ENCODE results near the gene DGKA. TPM values are rescaled to one million over a fixed set of nuclear protein-coding genes. Genes with fewer than 3 reads are reported as not detected.

Gene DGKA
- total RNA-seq, 4 donors from 2014 or later, result 24.0 to 183 (median 55.1) TPM

- peak; percentile 91 to 92 for DNase-seq
- no peaks in the 10 kb centered on the region for H3K27me3 ChIP-seq
- no peaks in the 10 kb centered on the region for H3K9me3 ChIP-seq
- peaks cover 3 to 9% of the 10 kb centered on the region in 2 donors for H3K4me1 ChIP-seq
- H3K27ac ChIP-seq, result peak overlapping the region; percentile 91 to 95
- H3K4me3 ChIP-seq, result peak overlapping the region; percentile 62 to 80
- no peaks in the 10 kb centered on the region for H3K36me3 ChIP-seq
- TF ChIP-seq, protein P1, sequence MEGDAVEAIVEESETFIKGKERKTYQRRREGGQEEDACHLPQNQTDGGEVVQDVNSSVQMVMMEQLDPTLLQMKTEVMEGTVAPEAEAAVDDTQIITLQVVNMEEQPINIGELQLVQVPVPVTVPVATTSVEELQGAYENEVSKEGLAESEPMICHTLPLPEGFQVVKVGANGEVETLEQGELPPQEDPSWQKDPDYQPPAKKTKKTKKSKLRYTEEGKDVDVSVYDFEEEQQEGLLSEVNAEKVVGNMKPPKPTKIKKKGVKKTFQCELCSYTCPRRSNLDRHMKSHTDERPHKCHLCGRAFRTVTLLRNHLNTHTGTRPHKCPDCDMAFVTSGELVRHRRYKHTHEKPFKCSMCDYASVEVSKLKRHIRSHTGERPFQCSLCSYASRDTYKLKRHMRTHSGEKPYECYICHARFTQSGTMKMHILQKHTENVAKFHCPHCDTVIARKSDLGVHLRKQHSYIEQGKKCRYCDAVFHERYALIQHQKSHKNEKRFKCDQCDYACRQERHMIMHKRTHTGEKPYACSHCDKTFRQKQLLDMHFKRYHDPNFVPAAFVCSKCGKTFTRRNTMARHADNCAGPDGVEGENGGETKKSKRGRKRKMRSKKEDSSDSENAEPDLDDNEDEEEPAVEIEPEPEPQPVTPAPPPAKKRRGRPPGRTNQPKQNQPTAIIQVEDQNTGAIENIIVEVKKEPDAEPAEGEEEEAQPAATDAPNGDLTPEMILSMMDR (IDR thresholded peaks at IDR 0.05), result peak; percentile 60 to 91 (median 76)
- peak; percentile 59 to 64 for TF ChIP-seq POLR2A (IDR thresholded peaks at IDR 0.05)
- intact Hi-C loops (cut with DNase I; ENCODE audit: low total_unique reads), result no loop called here
Measured at GRCh38 chr12:55926738-55927587, 4.0 kb upstream of the DGKA start.

- H3K4me1 ChIP-seq, result peaks cover 6 to 11% of the 10 kb centered on the region in 2 donors
Measured at GRCh38 chr12:55927588-55928502, 3.1 kb upstream of the DGKA start, which contains the start of gene PYM1. TSS of gene PYM1 (minus strand) at chr12:55927894. CDS start at chr12:55927761, 133 bp downstream.

GRCh38 chr12:55929306-55929791 is 1.6 kb upstream of the DGKA start:
- TF ChIP-seq, protein P1 (IDR thresholded peaks at IDR 0.05), result no peak
- TF ChIP-seq POLR2A (IDR thresholded peaks at IDR 0.05), result no peak
- H3K4me1 ChIP-seq, result peaks cover 7 to 13% of the 10 kb centered on the region in 2 donors
- DNase-seq, result no peak
- peak overlapping the region; percentile 91 to 95 for H3K27ac ChIP-seq
- intact Hi-C loops (cut with DNase I; ENCODE audit: low total_unique reads), result no loop called here
- no peaks in the 10 kb centered on the region for H3K9me3 ChIP-seq
- no peak overlapping the region for H3K4me3 ChIP-seq
- no peaks in the 10 kb centered on the region for H3K36me3 ChIP-seq
- no peaks in the 10 kb centered on the region for H3K27me3 ChIP-seq

More at GRCh38 chr12:55927588-55928502, 3.1 kb upstream of the DGKA start, which contains the start of gene PYM1:
- Histone ChIP-seq H3K27me3 (no peaks in the 10 kb centered on the region), H3K4me3 (peak within 1 kb of the TSS; percentile 62 to 80), H3K27ac (peak within 1 kb of the TSS; percentile 91 to 95), H3K36me3 (no peaks in the 10 kb centered on the region), H3K9me3 (no peaks in the 10 kb centered on the region)
- TF ChIP-seq, protein P1 (IDR thresholded peaks at IDR 0.05), result no peak
- TF ChIP-seq POLR2A (IDR thresholded peaks at IDR 0.05), result peak in 1 of 2 donors; percentile 14
- intact Hi-C loops (cut with DNase I; ENCODE audit: low total_unique reads), result no loop called here
- DNase-seq, result peak; percentile 72 to 83

DNA sequence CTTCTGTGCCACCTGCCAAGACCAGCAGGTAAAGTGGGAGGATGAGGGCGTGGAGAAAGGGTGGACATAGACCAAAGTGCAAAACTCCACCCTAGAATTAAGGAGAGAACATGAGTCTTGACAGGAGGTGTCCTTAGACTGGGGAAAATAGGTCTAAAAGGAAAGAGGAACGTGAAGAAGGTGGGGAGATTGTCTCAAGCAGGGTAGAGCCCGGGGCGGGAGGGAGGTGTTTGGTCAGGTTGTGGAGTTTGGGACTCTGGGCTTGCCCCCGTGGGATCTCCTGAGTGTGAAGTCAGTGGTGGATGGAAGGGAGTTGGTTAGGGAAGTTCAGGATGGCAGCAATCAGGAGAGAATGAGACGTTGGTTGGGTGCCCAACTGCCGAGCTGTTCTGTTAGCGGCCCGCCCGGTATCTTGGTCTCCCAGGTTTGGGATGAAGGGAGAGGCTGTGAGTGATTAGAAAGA is 386 bp downstream of the DGKA start:
- H3K27ac ChIP-seq, result peak overlapping the region; percentile 83 to 91
- DNase-seq, result peak; percentile 33 to 36
- H3K9me3 ChIP-seq, result no peaks in the 10 kb centered on the region
- H3K36me3 ChIP-seq, result no peaks in the 10 kb centered on the region
- peak overlapping the region; percentile 77 to 79 for H3K4me3 ChIP-seq
- intact Hi-C loops (cut with DNase I; ENCODE audit: low total_unique reads), result loop anchor here (5.0 kb wide), 1 partner anchor 104 kb away; the partner anchor contains the start of gene DNAJC14
- no peaks in the 10 kb centered on the region for H3K27me3 ChIP-seq
- no peak for TF ChIP-seq POLR2A (IDR thresholded peaks at IDR 0.05)
- TF ChIP-seq, protein P1 (IDR thresholded peaks at IDR 0.05), result no peak
- peaks cover 4 to 7% of the 10 kb centered on the region in 2 donors for H3K4me1 ChIP-seq
